ENCODE measurements around the gene RAP1A. TPM values are rescaled to one million over a fixed set of nuclear protein-coding genes. Genes with fewer than 3 reads are reported as not detected.

RAP1A gene
- total RNA-seq, 1 experiment from 2014 or later: 25.4 TPM

DNA sequence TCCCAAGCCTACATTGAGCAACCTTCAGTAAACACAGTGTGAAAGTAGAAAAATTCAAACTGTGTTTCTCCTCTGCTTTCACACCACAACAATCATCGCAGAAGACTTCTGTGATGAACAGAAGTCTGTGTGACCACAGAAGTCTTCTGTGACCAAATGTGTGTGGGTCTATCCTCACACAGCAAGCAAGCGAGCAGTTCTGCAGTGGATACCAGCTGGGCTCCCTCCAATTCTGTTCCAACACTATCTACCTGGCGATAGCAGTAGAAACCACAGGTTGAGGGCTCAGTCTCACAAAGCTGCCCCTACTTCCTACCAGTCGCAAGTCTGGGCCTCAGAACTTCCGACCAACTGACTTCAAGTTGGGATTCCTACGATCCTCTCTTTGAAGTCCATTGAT lies 21.0 kb upstream of the RAP1A start:
- no peak overlapping the region for H3K27ac Mint-ChIP-seq
- ATAC-seq (no peak), DNase-seq (ENCODE audit: low spot score) (no peak)
- no peak overlapping the region for H3K4me3 Mint-ChIP-seq
- no peaks in the 10 kb centered on the region for H3K36me3 Mint-ChIP-seq
- no peaks in the 10 kb centered on the region; the same call in 1 of the 2 replicates for H3K27me3 Mint-ChIP-seq (ENCODE audit: low read depth)
- ChIA-PET POLR2A (no interaction called here), CTCF (no interaction called here)
- 0 out of 2 replicates have a peak, but pooled peaks cover 4% of the 10 kb centered on the region for H3K4me1 Mint-ChIP-seq
- 0 out of 2 replicates have a peak, but pooled peaks cover 3% of the 10 kb centered on the region for H3K9me3 Mint-ChIP-seq
- TF ChIP-seq TEAD4 (CRISPR knock-in tag; IDR thresholded peaks at IDR 0.05) (no peak), FOXK1 (CRISPR knock-in tag; IDR thresholded peaks at IDR 0.05) (no peak), ELF4 (CRISPR knock-in tag; IDR thresholded peaks at IDR 0.05; ENCODE audit: low read depth) (no peak), TEAD1 (CRISPR knock-in tag; IDR thresholded peaks at IDR 0.05) (no peak), NFE2L1 (CRISPR knock-in tag; IDR thresholded peaks at IDR 0.05) (no peak), GABPB1 (CRISPR knock-in tag; IDR thresholded peaks at IDR 0.05) (no peak), CREB1 (CRISPR knock-in tag; IDR thresholded peaks at IDR 0.05) (no peak), JAZF1 (CRISPR knock-in tag; IDR thresholded peaks at IDR 0.05) (no peak), PRRX2 (CRISPR knock-in tag; IDR thresholded peaks at IDR 0.05) (no peak)
- TF ChIP-seq, protein P1, sequence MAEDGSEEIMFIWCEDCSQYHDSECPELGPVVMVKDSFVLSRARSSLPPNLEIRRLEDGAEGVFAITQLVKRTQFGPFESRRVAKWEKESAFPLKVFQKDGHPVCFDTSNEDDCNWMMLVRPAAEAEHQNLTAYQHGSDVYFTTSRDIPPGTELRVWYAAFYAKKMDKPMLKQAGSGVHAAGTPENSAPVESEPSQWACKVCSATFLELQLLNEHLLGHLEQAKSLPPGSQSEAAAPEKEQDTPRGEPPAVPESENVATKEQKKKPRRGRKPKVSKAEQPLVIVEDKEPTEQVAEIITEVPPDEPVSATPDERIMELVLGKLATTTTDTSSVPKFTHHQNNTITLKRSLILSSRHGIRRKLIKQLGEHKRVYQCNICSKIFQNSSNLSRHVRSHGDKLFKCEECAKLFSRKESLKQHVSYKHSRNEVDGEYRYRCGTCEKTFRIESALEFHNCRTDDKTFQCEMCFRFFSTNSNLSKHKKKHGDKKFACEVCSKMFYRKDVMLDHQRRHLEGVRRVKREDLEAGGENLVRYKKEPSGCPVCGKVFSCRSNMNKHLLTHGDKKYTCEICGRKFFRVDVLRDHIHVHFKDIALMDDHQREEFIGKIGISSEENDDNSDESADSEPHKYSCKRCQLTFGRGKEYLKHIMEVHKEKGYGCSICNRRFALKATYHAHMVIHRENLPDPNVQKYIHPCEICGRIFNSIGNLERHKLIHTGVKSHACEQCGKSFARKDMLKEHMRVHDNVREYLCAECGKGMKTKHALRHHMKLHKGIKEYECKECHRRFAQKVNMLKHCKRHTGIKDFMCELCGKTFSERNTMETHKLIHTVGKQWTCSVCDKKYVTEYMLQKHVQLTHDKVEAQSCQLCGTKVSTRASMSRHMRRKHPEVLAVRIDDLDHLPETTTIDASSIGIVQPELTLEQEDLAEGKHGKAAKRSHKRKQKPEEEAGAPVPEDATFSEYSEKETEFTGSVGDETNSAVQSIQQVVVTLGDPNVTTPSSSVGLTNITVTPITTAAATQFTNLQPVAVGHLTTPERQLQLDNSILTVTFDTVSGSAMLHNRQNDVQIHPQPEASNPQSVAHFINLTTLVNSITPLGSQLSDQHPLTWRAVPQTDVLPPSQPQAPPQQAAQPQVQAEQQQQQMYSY (CRISPR knock-in tag; IDR thresholded peaks at IDR 0.05): no peak
- TF ChIP-seq, protein P2, sequence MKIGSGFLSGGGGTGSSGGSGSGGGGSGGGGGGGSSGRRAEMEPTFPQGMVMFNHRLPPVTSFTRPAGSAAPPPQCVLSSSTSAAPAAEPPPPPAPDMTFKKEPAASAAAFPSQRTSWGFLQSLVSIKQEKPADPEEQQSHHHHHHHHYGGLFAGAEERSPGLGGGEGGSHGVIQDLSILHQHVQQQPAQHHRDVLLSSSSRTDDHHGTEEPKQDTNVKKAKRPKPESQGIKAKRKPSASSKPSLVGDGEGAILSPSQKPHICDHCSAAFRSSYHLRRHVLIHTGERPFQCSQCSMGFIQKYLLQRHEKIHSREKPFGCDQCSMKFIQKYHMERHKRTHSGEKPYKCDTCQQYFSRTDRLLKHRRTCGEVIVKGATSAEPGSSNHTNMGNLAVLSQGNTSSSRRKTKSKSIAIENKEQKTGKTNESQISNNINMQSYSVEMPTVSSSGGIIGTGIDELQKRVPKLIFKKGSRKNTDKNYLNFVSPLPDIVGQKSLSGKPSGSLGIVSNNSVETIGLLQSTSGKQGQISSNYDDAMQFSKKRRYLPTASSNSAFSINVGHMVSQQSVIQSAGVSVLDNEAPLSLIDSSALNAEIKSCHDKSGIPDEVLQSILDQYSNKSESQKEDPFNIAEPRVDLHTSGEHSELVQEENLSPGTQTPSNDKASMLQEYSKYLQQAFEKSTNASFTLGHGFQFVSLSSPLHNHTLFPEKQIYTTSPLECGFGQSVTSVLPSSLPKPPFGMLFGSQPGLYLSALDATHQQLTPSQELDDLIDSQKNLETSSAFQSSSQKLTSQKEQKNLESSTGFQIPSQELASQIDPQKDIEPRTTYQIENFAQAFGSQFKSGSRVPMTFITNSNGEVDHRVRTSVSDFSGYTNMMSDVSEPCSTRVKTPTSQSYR (CRISPR knock-in tag; IDR thresholded peaks at IDR 0.05): no peak
- TF ChIP-seq, protein P3, sequence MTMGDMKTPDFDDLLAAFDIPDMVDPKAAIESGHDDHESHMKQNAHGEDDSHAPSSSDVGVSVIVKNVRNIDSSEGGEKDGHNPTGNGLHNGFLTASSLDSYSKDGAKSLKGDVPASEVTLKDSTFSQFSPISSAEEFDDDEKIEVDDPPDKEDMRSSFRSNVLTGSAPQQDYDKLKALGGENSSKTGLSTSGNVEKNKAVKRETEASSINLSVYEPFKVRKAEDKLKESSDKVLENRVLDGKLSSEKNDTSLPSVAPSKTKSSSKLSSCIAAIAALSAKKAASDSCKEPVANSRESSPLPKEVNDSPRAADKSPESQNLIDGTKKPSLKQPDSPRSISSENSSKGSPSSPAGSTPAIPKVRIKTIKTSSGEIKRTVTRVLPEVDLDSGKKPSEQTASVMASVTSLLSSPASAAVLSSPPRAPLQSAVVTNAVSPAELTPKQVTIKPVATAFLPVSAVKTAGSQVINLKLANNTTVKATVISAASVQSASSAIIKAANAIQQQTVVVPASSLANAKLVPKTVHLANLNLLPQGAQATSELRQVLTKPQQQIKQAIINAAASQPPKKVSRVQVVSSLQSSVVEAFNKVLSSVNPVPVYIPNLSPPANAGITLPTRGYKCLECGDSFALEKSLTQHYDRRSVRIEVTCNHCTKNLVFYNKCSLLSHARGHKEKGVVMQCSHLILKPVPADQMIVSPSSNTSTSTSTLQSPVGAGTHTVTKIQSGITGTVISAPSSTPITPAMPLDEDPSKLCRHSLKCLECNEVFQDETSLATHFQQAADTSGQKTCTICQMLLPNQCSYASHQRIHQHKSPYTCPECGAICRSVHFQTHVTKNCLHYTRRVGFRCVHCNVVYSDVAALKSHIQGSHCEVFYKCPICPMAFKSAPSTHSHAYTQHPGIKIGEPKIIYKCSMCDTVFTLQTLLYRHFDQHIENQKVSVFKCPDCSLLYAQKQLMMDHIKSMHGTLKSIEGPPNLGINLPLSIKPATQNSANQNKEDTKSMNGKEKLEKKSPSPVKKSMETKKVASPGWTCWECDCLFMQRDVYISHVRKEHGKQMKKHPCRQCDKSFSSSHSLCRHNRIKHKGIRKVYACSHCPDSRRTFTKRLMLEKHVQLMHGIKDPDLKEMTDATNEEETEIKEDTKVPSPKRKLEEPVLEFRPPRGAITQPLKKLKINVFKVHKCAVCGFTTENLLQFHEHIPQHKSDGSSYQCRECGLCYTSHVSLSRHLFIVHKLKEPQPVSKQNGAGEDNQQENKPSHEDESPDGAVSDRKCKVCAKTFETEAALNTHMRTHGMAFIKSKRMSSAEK (CRISPR knock-in tag; IDR thresholded peaks at IDR 0.05; ENCODE audit: borderline replicate concordance): no peak
- TF ChIP-seq, protein P4, sequence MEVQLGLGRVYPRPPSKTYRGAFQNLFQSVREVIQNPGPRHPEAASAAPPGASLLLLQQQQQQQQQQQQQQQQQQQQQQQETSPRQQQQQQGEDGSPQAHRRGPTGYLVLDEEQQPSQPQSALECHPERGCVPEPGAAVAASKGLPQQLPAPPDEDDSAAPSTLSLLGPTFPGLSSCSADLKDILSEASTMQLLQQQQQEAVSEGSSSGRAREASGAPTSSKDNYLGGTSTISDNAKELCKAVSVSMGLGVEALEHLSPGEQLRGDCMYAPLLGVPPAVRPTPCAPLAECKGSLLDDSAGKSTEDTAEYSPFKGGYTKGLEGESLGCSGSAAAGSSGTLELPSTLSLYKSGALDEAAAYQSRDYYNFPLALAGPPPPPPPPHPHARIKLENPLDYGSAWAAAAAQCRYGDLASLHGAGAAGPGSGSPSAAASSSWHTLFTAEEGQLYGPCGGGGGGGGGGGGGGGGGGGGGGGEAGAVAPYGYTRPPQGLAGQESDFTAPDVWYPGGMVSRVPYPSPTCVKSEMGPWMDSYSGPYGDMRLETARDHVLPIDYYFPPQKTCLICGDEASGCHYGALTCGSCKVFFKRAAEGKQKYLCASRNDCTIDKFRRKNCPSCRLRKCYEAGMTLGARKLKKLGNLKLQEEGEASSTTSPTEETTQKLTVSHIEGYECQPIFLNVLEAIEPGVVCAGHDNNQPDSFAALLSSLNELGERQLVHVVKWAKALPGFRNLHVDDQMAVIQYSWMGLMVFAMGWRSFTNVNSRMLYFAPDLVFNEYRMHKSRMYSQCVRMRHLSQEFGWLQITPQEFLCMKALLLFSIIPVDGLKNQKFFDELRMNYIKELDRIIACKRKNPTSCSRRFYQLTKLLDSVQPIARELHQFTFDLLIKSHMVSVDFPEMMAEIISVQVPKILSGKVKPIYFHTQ (CRISPR knock-in tag; IDR thresholded peaks at IDR 0.05): no peak
- TF ChIP-seq, protein P5, sequence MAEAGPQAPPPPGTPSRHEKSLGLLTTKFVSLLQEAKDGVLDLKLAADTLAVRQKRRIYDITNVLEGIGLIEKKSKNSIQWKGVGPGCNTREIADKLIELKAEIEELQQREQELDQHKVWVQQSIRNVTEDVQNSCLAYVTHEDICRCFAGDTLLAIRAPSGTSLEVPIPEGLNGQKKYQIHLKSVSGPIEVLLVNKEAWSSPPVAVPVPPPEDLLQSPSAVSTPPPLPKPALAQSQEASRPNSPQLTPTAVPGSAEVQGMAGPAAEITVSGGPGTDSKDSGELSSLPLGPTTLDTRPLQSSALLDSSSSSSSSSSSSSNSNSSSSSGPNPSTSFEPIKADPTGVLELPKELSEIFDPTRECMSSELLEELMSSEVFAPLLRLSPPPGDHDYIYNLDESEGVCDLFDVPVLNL (CRISPR knock-in tag; IDR thresholded peaks at IDR 0.05; ENCODE audit: borderline replicate concordance, low read depth): no peak
- TF ChIP-seq, protein P6, sequence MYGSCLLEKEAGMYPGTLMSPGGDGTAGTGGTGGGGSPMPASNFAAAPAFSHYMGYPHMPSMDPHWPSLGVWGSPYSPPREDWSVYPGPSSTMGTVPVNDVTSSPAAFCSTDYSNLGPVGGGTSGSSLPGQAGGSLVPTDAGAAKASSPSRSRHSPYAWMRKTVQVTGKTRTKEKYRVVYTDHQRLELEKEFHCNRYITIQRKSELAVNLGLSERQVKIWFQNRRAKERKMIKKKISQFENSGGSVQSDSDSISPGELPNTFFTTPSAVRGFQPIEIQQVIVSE (CRISPR knock-in tag; IDR thresholded peaks at IDR 0.05; ENCODE audit: borderline replicate concordance): no peak
- TF ChIP-seq, protein P7, sequence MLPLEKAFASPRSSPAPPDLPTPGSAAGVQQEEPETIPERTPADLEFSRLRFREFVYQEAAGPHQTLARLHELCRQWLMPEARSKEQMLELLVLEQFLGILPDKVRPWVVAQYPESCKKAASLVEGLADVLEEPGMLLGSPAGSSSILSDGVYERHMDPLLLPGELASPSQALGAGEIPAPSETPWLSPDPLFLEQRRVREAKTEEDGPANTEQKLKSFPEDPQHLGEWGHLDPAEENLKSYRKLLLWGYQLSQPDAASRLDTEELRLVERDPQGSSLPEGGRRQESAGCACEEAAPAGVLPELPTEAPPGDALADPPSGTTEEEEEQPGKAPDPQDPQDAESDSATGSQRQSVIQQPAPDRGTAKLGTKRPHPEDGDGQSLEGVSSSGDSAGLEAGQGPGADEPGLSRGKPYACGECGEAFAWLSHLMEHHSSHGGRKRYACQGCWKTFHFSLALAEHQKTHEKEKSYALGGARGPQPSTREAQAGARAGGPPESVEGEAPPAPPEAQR (CRISPR knock-in tag; IDR thresholded peaks at IDR 0.05): no peak
- TF ChIP-seq, protein P8, sequence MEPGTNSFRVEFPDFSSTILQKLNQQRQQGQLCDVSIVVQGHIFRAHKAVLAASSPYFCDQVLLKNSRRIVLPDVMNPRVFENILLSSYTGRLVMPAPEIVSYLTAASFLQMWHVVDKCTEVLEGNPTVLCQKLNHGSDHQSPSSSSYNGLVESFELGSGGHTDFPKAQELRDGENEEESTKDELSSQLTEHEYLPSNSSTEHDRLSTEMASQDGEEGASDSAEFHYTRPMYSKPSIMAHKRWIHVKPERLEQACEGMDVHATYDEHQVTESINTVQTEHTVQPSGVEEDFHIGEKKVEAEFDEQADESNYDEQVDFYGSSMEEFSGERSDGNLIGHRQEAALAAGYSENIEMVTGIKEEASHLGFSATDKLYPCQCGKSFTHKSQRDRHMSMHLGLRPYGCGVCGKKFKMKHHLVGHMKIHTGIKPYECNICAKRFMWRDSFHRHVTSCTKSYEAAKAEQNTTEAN (CRISPR knock-in tag; IDR thresholded peaks at IDR 0.05): no peak
